ENCODE results near the gene LRFN2.

LRFN2 gene

GRCh38 chr6:40529040-40529439 is 58.1 kb downstream of the LRFN2 start:
- TF ChIP-seq, protein P1, sequence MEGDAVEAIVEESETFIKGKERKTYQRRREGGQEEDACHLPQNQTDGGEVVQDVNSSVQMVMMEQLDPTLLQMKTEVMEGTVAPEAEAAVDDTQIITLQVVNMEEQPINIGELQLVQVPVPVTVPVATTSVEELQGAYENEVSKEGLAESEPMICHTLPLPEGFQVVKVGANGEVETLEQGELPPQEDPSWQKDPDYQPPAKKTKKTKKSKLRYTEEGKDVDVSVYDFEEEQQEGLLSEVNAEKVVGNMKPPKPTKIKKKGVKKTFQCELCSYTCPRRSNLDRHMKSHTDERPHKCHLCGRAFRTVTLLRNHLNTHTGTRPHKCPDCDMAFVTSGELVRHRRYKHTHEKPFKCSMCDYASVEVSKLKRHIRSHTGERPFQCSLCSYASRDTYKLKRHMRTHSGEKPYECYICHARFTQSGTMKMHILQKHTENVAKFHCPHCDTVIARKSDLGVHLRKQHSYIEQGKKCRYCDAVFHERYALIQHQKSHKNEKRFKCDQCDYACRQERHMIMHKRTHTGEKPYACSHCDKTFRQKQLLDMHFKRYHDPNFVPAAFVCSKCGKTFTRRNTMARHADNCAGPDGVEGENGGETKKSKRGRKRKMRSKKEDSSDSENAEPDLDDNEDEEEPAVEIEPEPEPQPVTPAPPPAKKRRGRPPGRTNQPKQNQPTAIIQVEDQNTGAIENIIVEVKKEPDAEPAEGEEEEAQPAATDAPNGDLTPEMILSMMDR (conservative IDR thresholded peaks at IDR 0.05) = no peak
- H3K27ac ChIP-seq = no peak overlapping the region

DNA sequence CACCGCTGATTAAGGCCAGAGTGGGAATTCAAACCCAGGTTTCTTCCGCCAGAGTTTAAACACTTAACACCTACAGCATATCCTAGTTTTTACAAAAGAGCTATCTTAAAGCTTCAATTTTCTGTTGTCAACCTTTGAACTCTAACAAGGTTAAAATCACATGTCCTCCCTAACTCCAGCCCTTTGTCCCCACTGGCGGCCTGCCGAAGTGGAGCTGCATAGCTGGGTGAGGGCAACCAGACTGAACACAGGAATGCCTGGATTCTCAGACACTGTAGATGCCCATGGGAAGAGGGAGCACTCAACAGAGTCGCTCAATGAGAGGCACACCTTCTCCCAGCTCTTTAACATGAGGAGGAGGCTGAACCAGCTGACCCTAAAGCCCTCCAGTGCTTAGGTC is 59.1 kb downstream of the LRFN2 start:
- H3K27ac ChIP-seq = no peak overlapping the region
- TF ChIP-seq, protein P1 (conservative IDR thresholded peaks at IDR 0.05) = no peak

GRCh38 chr6:40526036-40526435 is 61.1 kb downstream of the LRFN2 start:
- TF ChIP-seq, protein P1 (conservative IDR thresholded peaks at IDR 0.05) = no peak
- H3K27ac ChIP-seq = no peak overlapping the region

- H3K27ac ChIP-seq = no peak overlapping the region
- TF ChIP-seq, protein P1 (conservative IDR thresholded peaks at IDR 0.05) = no peak
These were observed 62.2 kb downstream of the LRFN2 start for GRCh38 chr6:40524797-40525585.

GRCh38 chr6:40523505-40524172 is 63.5 kb downstream of the LRFN2 start:
- TF ChIP-seq, protein P1 (conservative IDR thresholded peaks at IDR 0.05) = no peak
- no peak overlapping the region for H3K27ac ChIP-seq

GRCh38 chr6:40521496-40521895 is 65.7 kb downstream of the LRFN2 start:
- TF ChIP-seq, protein P1 (conservative IDR thresholded peaks at IDR 0.05) = no peak
- H3K27ac ChIP-seq = no peak overlapping the region

GRCh38 chr6:40520678-40521077 is 66.5 kb downstream of the LRFN2 start:
- TF ChIP-seq, protein P1 (conservative IDR thresholded peaks at IDR 0.05) = no peak
- H3K27ac ChIP-seq = no peak overlapping the region
